PC-9 (cell line): ENCODE results near the gene KIF2A.

ENCODE experiments used
- EZH2 ChIP-seq: fragments of 200-600 bp; sonication (generic); IDR thresholded peaks from 2 replicates; pipeline ENCODE4 v1.8.0; 2017; ENCODE audit warnings: antibody characterized with exemption, low read depth
- TF ChIP-seq, protein P1 (sequence below): fragments of 200-600 bp; sonication (generic); conservative IDR thresholded peaks from 2 replicates; pipeline ENCODE4 v1.6.1; 2017; ENCODE audit warnings: mixed run types, antibody characterized with exemption, mild to moderate bottlenecking, moderate library complexity

DNA sequence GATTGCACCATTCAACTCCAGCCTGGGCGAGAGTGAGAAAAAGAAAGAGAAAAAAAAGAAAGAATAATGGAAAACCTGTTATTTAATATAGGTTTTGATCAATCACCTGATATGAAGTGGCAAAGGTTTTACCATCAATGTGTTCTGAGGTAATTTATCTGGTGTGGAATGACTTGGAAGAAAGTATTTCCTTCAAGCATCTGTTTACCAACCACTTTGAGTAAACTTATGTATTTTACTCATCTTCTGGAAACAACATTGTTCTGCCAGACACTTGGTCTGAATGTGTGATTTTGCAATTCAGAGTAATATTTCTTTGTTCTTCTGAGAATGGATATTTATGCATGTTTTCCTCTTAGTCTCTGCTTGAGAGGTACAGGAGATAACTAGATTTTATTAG lies 24.3 kb downstream of the KIF2A start:
- TF ChIP-seq, protein P1, sequence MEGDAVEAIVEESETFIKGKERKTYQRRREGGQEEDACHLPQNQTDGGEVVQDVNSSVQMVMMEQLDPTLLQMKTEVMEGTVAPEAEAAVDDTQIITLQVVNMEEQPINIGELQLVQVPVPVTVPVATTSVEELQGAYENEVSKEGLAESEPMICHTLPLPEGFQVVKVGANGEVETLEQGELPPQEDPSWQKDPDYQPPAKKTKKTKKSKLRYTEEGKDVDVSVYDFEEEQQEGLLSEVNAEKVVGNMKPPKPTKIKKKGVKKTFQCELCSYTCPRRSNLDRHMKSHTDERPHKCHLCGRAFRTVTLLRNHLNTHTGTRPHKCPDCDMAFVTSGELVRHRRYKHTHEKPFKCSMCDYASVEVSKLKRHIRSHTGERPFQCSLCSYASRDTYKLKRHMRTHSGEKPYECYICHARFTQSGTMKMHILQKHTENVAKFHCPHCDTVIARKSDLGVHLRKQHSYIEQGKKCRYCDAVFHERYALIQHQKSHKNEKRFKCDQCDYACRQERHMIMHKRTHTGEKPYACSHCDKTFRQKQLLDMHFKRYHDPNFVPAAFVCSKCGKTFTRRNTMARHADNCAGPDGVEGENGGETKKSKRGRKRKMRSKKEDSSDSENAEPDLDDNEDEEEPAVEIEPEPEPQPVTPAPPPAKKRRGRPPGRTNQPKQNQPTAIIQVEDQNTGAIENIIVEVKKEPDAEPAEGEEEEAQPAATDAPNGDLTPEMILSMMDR: no peak
- TF ChIP-seq EZH2: no peak
